ENCODE data around the gene LNP1. TPM values are rescaled to one million over a fixed set of nuclear protein-coding genes. Genes with fewer than 3 reads are reported as not detected.

Gene LNP1
- total RNA-seq, 1 experiment from 2014 or later, result 6.7 TPM

GRCh38 chr3:100407164-100407563, 5.8 kb downstream of the LNP1 start:
- no peak overlapping the region for H3K27ac Mint-ChIP-seq
- H3K36me3 Mint-ChIP-seq, result peaks cover 33% of the 10 kb centered on the region
- ChIA-PET CTCF (no interaction called here), POLR2A (no interaction called here)
- no peak for DNase-seq (ENCODE audit: low spot score)
- no peak overlapping the region for H3K4me3 Mint-ChIP-seq
- H3K9me3 Mint-ChIP-seq, result peaks cover 11% of the 10 kb centered on the region
- TF ChIP-seq ZNF396 (CRISPR knock-in tag; IDR thresholded peaks at IDR 0.05; ENCODE audit: borderline replicate concordance) (no peak), MLX (CRISPR knock-in tag; IDR thresholded peaks at IDR 0.05) (no peak), ZNF263 (CRISPR knock-in tag; IDR thresholded peaks at IDR 0.05; ENCODE audit: low read depth) (no peak), FOXP1 (CRISPR knock-in tag; IDR thresholded peaks at IDR 0.05; ENCODE audit: borderline replicate concordance) (no peak), ZNF232 (CRISPR knock-in tag; IDR thresholded peaks at IDR 0.05) (no peak), RELA (CRISPR knock-in tag; IDR thresholded peaks at IDR 0.05; ENCODE audit: borderline replicate concordance) (no peak), PRDM15 (CRISPR knock-in tag; IDR thresholded peaks at IDR 0.05) (no peak), NFATC4 (CRISPR knock-in tag; IDR thresholded peaks at IDR 0.05) (no peak), SOX15 (CRISPR knock-in tag; IDR thresholded peaks at IDR 0.05) (no peak), ZNF138 (CRISPR knock-in tag; conservative IDR thresholded peaks at IDR 0.05) (no peak), CTCF (IDR thresholded peaks at IDR 0.05) (no peak), USF2 (CRISPR knock-in tag; IDR thresholded peaks at IDR 0.05) (no peak)
- no peaks in the 10 kb centered on the region for H3K27me3 Mint-ChIP-seq (ENCODE audit: low read depth)
- ATAC-seq, result no peak
- H3K4me1 Mint-ChIP-seq, result peaks cover 24% of the 10 kb centered on the region

GRCh38 chr3:100407977-100408532, 6.7 kb downstream of the LNP1 start:
- CTCF ChIA-PET, result no interaction called here
- peaks cover 39% of the 10 kb centered on the region for H3K36me3 Mint-ChIP-seq
- POLR2A ChIA-PET, result no interaction called here
- H3K9me3 Mint-ChIP-seq, result peaks cover 14% of the 10 kb centered on the region
- TF ChIP-seq ESRRA (CRISPR knock-in tag; IDR thresholded peaks at IDR 0.05; ENCODE audit: borderline replicate concordance) (no peak), NR3C1 (CRISPR knock-in tag; conservative IDR thresholded peaks at IDR 0.05; ENCODE audit: low read depth) (no peak), HMGA2 (CRISPR knock-in tag; IDR thresholded peaks at IDR 0.05) (no peak), PREB (CRISPR knock-in tag; IDR thresholded peaks at IDR 0.05; ENCODE audit: borderline replicate concordance) (no peak), PRDM15 (CRISPR knock-in tag; IDR thresholded peaks at IDR 0.05) (no peak), STAT6 (CRISPR knock-in tag; conservative IDR thresholded peaks at IDR 0.05; ENCODE audit: low read depth) (no peak), CREB1 (CRISPR knock-in tag; IDR thresholded peaks at IDR 0.05) (no peak)
- H3K4me3 Mint-ChIP-seq, result no peak overlapping the region
- H3K27me3 Mint-ChIP-seq (ENCODE audit: low read depth), result no peaks in the 10 kb centered on the region
- no peak overlapping the region for H3K27ac Mint-ChIP-seq
- peaks cover 30% of the 10 kb centered on the region for H3K4me1 Mint-ChIP-seq
- DNase-seq (ENCODE audit: low spot score) (no peak), ATAC-seq (peak; percentile 55)
